ENCODE results near the gene FUNDC2.

Gene FUNDC2

GRCh38 chrX:155069414-155069813 is 42.8 kb downstream of the FUNDC2 start:
- DNase-seq (ENCODE audit: low read depth): no peak

GRCh38 chrX:155070038-155070437 is 43.4 kb downstream of the FUNDC2 start:
- DNase-seq (ENCODE audit: low read depth): no peak

GRCh38 chrX:155070663-155070974 is 44.0 kb downstream of the FUNDC2 start:
- no peak for DNase-seq (ENCODE audit: low read depth)

GRCh38 chrX:155070975-155071693 is 44.5 kb downstream of the FUNDC2 start, which contains the start of the genes BRCC3, CMC4 and MTCP1:
BRCC3 (plus strand) TSS chrX:155071508; CDS start chrX:155071528, 20 bp downstream.
CMC4 (minus strand) TSS chrX:155071136; CDS start chrX:155064023, 7,113 bp downstream.
MTCP1 (minus strand) TSS chrX:155071136; CDS start chrX:155066010, 5,126 bp downstream.
- DNase-seq (ENCODE audit: low read depth): peak; percentile 20

DNA sequence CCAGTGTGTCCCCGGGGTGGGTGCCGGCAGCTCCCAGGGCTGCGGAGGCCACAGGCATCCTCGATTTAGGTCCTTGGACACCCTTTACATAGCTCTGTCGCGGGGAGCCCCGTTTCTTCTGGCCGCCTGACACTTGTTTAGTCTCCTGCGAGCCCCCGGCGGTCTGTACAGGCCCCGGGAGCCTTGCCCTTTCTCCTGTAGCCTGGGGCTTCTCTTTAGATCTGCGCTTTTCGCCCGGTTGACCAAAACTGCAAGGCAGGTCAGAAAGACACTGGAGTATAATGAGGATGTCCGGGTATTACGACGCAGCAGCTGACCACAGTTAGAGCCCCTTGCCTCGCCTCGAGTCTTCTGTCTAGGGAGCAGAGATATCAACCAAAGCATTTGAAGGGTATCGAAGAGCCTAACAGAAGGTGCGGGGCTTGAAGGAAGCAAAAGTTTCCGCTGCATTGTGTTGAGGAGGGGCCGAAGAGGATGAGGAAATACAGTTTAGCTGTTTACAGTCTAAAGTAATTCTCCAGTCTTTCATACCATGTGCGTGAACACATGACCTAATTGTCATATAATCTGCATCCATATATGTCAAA is 45.1 kb downstream of the FUNDC2 start:
- DNase-seq (ENCODE audit: low read depth): no peak

DNA sequence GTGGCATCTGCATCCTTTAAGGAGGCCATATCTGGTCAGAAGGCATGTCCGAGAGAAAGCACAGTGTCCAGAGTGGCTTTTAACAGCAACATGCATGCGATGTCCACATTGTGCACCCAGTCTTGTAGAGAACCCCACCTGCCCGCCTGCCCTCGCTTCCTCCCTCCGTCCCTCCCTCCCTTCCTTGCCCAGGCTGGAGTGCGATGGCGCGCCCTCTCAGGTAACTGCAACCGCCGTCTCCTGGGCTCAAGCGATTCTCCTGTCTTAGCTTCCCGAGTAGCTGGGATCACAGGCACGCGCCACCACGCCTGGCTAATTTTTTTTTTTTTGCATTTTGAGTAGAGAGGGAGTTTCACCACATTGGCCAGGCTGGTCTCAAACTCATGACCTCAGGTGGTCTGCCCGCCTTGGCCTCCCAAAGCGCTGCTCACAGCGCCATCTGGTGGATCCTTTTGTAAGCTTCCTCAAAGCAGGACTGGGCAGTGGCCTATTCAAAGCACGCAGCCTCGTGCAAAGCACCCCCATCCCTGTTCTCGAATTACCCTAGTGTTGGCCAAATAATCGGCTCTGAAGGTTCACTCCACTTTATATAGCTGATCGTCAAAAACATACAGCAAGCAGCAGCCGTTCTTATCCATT is 59.7 kb downstream of the FUNDC2 start:
- DNase-seq (ENCODE audit: low read depth): no peak

DNA sequence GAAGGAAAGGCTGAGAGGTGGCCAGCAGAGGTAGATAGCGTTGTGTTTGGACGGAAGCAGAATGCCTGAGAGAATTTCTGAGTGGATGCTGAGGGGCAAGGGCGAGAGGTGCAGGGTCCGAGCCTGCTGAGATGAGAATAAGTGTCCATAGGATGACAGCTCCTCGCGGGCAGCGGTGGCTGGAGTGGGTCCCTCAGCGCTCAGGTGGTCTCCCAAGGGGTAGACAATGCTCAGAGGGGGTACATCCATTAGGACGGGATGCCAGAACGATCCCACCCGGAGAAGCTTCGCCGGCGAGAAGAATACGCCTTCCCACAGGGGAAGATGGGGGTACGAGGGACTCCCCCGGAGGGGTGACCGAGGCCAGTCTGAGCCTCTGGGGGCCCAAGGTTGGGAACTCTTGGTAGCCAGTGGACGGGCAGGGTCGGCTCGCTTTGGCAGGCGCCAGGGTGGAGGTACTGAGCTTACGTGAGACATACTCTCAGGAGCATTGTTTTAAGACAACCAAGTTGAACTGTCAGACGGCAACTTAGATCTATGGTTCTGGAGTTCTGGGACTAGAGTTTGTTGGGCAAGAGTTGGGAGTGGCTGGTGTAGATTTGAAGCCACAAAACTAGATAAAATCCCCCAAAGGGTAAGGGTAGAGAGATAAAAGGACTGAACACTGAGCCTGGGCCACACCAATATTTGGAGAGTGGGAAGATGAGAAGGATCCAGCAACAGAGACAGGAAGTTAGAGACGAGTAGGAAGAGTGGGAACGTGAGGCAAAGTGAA is 60.5 kb downstream of the FUNDC2 start:
- DNase-seq (ENCODE audit: low read depth): no peak

DNA sequence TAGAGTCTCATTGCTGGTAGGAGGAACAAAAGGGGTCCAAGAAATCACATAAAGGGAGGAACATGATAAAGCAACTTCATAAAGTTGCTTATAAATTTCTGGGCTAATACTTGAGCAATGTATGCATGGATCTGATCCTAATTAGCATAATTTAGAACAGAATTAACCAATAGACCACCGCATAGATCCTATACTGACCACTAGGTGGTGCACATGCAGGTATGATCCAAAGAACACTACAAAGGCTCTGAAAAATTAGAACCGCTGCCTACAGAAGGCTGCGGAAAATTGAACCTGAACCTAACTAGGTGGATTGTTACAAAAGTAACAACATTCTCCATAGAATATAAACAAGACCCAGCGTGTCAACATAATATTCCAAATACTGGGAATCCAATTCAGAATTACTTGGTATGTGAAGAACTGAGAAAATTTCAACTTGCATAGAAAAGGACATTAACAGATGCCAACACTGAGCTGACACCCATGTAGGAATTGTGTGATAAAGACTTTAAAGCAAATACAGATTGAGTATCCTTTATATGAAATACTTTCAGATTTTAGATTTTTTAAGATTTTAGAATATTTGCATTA is 67.9 kb downstream of the FUNDC2 start:
- DNase-seq (ENCODE audit: low read depth): no peak

DNA sequence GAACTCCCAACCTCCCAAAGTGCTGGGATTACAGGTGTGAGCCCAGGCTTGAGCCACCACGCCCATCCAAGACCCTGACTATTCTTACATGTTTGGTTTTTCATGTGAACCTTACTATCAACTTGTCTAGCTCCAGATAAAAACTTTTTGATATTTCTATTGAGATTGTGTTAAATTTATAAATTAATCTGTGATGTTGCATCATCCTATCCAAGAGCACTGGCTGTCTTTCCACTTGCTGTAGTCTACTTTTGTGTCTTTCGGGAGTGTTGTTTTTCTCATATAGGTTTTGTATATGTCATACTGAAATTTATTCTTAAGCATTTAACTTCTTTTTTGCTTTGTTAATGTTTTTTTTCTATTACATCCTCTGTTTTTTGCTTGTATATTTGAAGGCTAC is 79.3 kb downstream of the FUNDC2 start:
- no peak for DNase-seq (ENCODE audit: low read depth)

DNA sequence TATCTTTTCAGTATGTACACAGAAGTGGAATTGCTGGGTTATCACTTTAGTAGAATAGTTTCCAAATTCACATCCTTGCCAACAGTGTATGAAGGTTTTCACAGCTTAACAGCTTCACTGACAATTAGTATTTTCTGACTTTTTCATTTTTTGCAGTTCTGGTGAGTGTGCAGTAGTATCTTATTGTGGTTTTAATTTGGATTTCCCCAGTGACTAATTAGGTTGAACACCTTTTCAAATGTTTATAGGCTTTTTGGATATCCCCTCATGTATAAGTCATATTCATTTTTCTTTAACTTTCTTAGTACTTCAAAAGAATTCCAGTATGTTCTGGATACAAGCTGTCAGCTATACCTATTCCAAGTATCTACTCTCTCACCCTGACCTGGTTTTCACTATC is 81.8 kb downstream of the FUNDC2 start:
- no peak for DNase-seq (ENCODE audit: low read depth)

Data from HS-27A (cell line).